Nephron progenitor cell (in vitro differentiated cells): ENCODE measurements around the gene B4GALT6.

ENCODE experiments used
- DNase-seq: peaks from one replicate; pipeline ENCODE4 v3.0.0; 2021
- H3K27ac Mint-ChIP-seq: 2 replicates; pipeline ENCODE4 v1.8.0; 2021; ENCODE audit warnings: mild to moderate bottlenecking, moderate library complexity, mixed read lengths
- H3K27me3 Mint-ChIP-seq: 2 replicates; pipeline ENCODE4 v1.8.0; 2021; ENCODE audit warnings: mild to moderate bottlenecking, low read depth, mixed read lengths; ENCODE audit not compliant: poor library complexity
- H3K36me3 Mint-ChIP-seq: 2 replicates; pipeline ENCODE4 v1.8.0; 2021; ENCODE audit warnings: low read depth, mixed read lengths
- H3K4me1 Mint-ChIP-seq: 2 replicates; pipeline ENCODE4 v1.8.0; 2021; ENCODE audit warnings: mixed read lengths
- H3K4me3 Mint-ChIP-seq: 2 replicates; pipeline ENCODE4 v1.8.0; 2021; ENCODE audit warnings: mild to moderate bottlenecking, moderate library complexity, mixed read lengths
- H3K9me3 Mint-ChIP-seq: 2 replicates; pipeline ENCODE4 v1.8.0; 2021; ENCODE audit warnings: mild to moderate bottlenecking, moderate library complexity, mixed read lengths
- TF ChIP-seq, protein P1 (sequence below): fragments of 200-600 bp; sonication (generic); IDR thresholded peaks from 2 replicates; pipeline ENCODE4 v1.5.0; 2021; ENCODE audit warnings: antibody characterized with exemption

The B4GALT6 gene

DNA sequence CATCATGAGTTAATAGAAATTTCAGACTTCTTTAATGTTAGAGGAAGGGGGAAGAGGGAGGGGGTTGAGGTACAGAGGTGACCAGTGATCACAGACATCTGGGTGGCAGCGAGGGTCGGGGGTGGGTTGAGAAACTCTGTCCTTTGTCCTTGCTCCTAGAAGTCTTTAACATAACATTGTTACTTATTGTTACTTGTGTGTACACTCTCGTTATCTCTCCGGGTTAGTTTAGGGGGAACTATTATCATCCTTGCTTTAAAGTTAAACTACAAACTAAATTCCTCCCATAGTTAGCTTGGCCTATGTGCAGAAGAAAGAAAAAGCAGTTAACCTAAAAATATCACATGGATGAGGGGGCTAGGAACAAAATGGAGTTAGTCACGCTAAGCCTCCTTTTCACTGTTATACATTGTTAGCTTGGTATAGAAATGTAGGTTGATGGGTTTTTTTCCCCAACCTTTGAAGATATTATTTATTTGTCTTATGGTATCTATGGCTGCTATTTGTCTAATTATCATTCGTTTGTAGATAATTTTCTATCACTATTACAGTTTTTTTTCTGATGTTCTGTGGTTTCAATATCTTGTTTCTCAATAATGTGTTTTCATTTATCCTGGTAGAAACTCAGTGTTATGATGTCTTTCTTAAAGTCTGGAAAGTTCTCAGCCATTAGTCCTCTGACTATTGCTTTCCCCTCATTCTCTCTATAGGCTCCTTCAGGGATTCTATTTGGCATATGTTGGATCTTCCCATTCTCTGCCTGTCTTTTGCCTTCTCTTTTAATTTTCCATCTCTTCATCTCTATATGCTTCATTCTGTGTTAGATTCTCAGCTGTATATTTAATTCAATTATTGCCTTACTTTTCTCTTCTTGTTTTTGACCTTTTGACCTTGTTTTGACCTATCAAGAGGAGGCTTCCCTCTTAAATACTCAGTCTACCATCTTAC is 13.2 kb upstream of the B4GALT6 start:
- Mint-ChIP-seq H3K27me3 (peaks cover 5% of the 10 kb centered on the region), H3K9me3 (peaks cover 24% of the 10 kb centered on the region), H3K36me3 (no peaks in the 10 kb centered on the region), H3K4me1 (peaks cover 6% of the 10 kb centered on the region), H3K27ac (no peak overlapping the region), H3K4me3 (no peak overlapping the region)
- no peak for DNase-seq
- TF ChIP-seq, protein P1, sequence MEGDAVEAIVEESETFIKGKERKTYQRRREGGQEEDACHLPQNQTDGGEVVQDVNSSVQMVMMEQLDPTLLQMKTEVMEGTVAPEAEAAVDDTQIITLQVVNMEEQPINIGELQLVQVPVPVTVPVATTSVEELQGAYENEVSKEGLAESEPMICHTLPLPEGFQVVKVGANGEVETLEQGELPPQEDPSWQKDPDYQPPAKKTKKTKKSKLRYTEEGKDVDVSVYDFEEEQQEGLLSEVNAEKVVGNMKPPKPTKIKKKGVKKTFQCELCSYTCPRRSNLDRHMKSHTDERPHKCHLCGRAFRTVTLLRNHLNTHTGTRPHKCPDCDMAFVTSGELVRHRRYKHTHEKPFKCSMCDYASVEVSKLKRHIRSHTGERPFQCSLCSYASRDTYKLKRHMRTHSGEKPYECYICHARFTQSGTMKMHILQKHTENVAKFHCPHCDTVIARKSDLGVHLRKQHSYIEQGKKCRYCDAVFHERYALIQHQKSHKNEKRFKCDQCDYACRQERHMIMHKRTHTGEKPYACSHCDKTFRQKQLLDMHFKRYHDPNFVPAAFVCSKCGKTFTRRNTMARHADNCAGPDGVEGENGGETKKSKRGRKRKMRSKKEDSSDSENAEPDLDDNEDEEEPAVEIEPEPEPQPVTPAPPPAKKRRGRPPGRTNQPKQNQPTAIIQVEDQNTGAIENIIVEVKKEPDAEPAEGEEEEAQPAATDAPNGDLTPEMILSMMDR: no peak

DNA sequence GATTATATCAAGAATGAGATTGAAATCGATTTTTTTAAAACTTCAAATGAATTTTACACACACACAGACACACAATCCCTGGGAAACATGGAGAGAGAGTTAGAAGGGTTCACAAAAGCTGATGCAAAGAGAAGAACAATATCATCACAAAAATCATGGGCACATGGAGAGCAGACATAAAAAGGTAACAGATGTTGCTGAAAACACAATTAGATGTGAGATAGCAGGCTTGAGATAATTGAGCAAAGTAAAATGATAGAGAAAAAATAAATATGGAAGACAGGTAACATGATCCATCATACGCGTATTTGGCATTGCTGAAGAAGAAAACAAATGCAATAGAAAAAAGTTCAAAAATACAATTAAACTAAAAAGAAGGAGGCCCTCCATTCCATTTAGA is 11.6 kb upstream of the B4GALT6 start:
- Mint-ChIP-seq H3K27me3 (peaks cover 5% of the 10 kb centered on the region), H3K27ac (no peak overlapping the region), H3K4me3 (no peak overlapping the region), H3K9me3 (peaks cover 20% of the 10 kb centered on the region), H3K36me3 (no peaks in the 10 kb centered on the region), H3K4me1 (peaks cover under 1% of the 10 kb centered on the region)
- TF ChIP-seq, protein P1: no peak
- DNase-seq: no peak

DNA sequence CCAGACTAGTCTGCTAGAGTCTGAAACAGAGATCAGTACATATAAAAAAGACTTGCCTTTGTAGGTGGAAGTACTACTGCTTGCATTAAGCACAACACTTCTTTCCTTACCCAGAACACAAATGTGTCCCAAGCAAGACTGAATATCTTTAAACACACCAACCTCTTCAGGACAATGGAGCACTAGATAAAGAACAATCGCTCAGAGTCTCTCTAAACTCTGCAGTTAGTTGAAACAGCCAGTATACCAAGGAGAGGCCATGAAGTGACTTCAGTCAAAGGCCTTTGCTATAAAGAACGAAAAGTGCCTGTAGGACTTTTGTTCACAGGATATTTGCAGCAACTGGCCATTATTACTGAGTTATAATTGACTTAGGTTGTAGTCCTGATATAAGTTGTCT is 9.9 kb upstream of the B4GALT6 start:
- no peaks in the 10 kb centered on the region for H3K4me1 Mint-ChIP-seq
- H3K36me3 Mint-ChIP-seq: no peaks in the 10 kb centered on the region
- H3K9me3 Mint-ChIP-seq: peaks cover 16% of the 10 kb centered on the region
- no peak for DNase-seq
- H3K27me3 Mint-ChIP-seq: peaks cover 5% of the 10 kb centered on the region
- TF ChIP-seq, protein P1: no peak
- H3K4me3 Mint-ChIP-seq: no peak overlapping the region
- no peak overlapping the region for H3K27ac Mint-ChIP-seq

DNA sequence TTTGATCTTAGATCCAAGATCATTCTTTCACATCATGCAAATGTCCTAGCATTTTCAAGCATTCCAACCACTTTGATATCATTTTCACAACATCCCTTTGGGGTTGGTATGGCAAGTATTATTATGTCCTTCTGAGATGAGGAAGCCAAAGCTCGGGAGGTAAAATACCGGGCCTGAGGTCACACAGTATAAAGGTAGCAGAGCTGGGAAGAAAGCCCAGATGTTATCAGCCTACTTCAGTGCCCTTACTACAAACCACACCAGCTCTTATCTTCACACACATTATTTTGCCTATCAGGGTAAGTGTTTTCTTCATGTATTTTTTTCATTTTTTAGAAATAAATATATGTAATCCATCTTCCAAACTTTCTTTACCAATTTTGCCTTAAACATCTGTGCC is 4.2 kb upstream of the B4GALT6 start:
- Mint-ChIP-seq H3K4me1 (peaks cover 16% of the 10 kb centered on the region), H3K9me3 (no peaks in the 10 kb centered on the region), H3K27me3 (peaks cover 3% of the 10 kb centered on the region), H3K4me3 (no peak overlapping the region), H3K36me3 (no peaks in the 10 kb centered on the region), H3K27ac (no peak overlapping the region)
- TF ChIP-seq, protein P1: no peak
- DNase-seq: no peak

DNA sequence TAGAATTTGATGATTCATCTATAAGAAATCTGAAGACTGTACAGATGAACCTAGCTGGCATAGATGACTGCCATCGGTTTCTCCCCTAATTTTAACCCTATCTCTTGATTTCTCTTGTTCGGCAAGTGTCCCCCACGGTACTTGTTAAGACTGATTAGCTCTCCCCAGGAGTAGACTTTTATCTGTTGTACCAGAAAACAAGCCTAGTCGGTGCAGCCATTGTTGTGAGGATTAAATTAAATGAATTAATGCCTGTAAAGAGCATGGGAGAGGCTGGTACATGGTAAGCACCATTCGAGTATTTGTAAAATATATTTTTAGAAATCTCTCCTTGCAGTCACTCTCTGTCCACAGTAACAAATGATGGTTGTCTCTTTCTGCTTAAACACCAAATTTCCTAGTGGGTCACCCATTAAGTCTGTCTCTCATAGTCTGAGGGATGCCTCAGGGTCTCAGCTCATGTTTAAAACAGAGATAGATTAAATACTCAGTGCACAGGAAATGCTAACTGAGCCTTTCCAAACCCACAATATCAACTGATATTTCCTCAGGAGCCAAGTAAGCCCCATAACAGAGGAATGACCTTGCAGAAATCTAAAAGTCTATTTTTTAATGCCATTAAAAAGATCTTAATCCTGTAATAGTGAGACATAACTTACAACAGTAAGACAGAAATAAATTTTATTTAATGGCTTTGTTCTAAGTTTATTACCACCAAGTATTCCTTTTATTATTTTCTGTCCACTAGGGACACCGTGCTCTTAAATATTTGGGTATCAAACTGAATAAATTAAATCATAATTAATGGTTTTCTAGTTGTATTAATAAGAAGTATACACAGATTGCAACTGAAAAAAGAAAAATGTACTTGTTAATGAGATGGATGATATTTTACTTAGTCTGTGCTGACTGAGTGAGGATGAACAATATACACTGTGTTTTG is 2.9 kb upstream of the B4GALT6 start:
- Mint-ChIP-seq H3K4me3 (no peak overlapping the region), H3K9me3 (no peaks in the 10 kb centered on the region), H3K4me1 (peaks cover 30% of the 10 kb centered on the region), H3K27ac (no peak overlapping the region), H3K36me3 (no peaks in the 10 kb centered on the region), H3K27me3 (no peaks in the 10 kb centered on the region)
- TF ChIP-seq, protein P1: peak; percentile 7
- DNase-seq: no peak
